K562 (cell line): ENCODE results near the gene CLIP2. TPM values are rescaled to one million over a fixed set of nuclear protein-coding genes. Genes with fewer than 3 reads are reported as not detected.

Experiments used
- AFF4 ChIP-seq: sonication (generic); formaldehyde crosslinking; IDR thresholded peaks from 2 replicates; pipeline ENCODE4 v1.8.0; 2023; ENCODE audit warnings: mild to moderate bottlenecking, missing genetic modification reagents
- LEF1 ChIP-seq: fragments of 450-650 bp; IDR thresholded peaks from 2 replicates; pipeline ENCODE4 v1.6.1; 2016; ENCODE audit warnings: mild to moderate bottlenecking
- MTF1 ChIP-seq: fragments of 250-450 bp; sonication (Bioruptor Pico); IDR thresholded peaks from 2 replicates; pipeline ENCODE4 v1.9.0; 2021; ENCODE audit warnings: moderate library complexity, mild to moderate bottlenecking, inconsistent platforms, borderline replicate concordance
- TAF15 ChIP-seq: fragments of 200-400 bp; formaldehyde crosslinking; IDR thresholded peaks from 2 replicates; pipeline ENCODE4 v1.6.1; 2017; ENCODE audit warnings: mild to moderate bottlenecking, low read depth, low read length, moderate library complexity
- ZNF24 ChIP-seq: fragments of 450-650 bp; IDR thresholded peaks from 2 replicates; pipeline ENCODE4 v1.6.1; 2016
- ZNF695 ChIP-seq: fragments of 450-650 bp; formaldehyde crosslinking; IDR thresholded peaks from 2 replicates; pipeline ENCODE4 v1.4.0; 2020; ENCODE audit warnings: mild to moderate bottlenecking, moderate library complexity
- polyA plus RNA-seq, 8 experiments: library from polyadenylated mRNA; depleted of rRNA in 4 of 8; stranded (reverse) in 5 of 8; unstranded in 3 of 8; fragments of >200 nt; fragmentation: Nextera tagmentation in 2 of 8; fragmentation: Illumina TruSeq in 1 of 8; extraction: Ambion mirVana in 2 of 8; extraction: Trizol in 1 of 8; gene quantifications; 2 replicates each; pipeline versions ENCODE4 v1.2.1 to v1.2.3, GENCODE V29; 2011 to 2014; ENCODE audit warnings: inconsistent platforms in 1 of 8, missing spikeins in 1 of 8
- total RNA-seq, 7 experiments: library from RNA; depleted of rRNA in 6 of 7; stranded (reverse); fragments of >200 nt in 6 of 7; fragmentation: Illumina TruSeq in 2 of 7; extraction: Trizol in 2 of 7; gene quantifications; 2 replicates each; pipeline versions ENCODE4 v1.2.1 to v1.2.3, GENCODE V29; 2011 to 2021; ENCODE audit warnings: low replicate concordance in 1 of 7
- TF ChIP-seq, protein P1 (sequence below): fragments of 450-650 bp; IDR thresholded peaks from 2 replicates; pipeline ENCODE4 v1.7.0; 2016; ENCODE audit warnings: borderline replicate concordance

CLIP2 gene
- total and polyA plus RNA-seq, 9 of the 15 experiments (the other 6 are each of a cell fraction or from before 2014, with no cell fraction given), result 0.07 to 5.4 (median 2.1) TPM

- TF ChIP-seq, protein P1, sequence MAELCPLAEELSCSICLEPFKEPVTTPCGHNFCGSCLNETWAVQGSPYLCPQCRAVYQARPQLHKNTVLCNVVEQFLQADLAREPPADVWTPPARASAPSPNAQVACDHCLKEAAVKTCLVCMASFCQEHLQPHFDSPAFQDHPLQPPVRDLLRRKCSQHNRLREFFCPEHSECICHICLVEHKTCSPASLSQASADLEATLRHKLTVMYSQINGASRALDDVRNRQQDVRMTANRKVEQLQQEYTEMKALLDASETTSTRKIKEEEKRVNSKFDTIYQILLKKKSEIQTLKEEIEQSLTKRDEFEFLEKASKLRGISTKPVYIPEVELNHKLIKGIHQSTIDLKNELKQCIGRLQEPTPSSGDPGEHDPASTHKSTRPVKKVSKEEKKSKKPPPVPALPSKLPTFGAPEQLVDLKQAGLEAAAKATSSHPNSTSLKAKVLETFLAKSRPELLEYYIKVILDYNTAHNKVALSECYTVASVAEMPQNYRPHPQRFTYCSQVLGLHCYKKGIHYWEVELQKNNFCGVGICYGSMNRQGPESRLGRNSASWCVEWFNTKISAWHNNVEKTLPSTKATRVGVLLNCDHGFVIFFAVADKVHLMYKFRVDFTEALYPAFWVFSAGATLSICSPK, result no peak
- TF ChIP-seq ZNF695 (CRISPR knock-in tag) (no peak), ZNF24 (no peak), LEF1 (no peak), MTF1 (no peak), AFF4 (CRISPR knock-in tag) (no peak), TAF15 (no peak)
Measured at GRCh38 chr7:74351836-74352235, 62.6 kb downstream of the CLIP2 start (continued).
